PC-9 (cell line): ENCODE measurements around the gene PRRC2A. TPM values are rescaled to one million over a fixed set of nuclear protein-coding genes. Genes with fewer than 3 reads are reported as not detected.

Experiments used
- BruUV-seq: library from RNA; stranded (reverse); fragments of 400-500 nt; replicated peaks from 2 replicates; lab custom pipeline; 2021; lab: Mats Ljungman, UMichigan
- CTCF ChIA-PET: fragments of 300-600 bp; sonication (Branson Sonifier 250); formaldehyde crosslinking; loops from one replicate; lab custom pipeline; 2022; ENCODE audit warnings: antibody characterized with exemption; lab: Charles Lee
- POLR2A ChIA-PET: fragments of 300-600 bp; sonication (Branson Sonifier 250); formaldehyde crosslinking; loops from one replicate; lab custom pipeline; 2022; ENCODE audit warnings: antibody characterized with exemption; ENCODE audit not compliant: unreplicated experiment; lab: Charles Lee
- DNase-seq, 2 experiments: peaks; one replicate each; pipeline versions ENCODE4 v3.0.0 to v3.0.0-alpha.2; 2015 to 2022; ENCODE audit warnings: mixed read lengths in 1 of 2
- H2AFZ ChIP-seq: fragments of 200-600 bp; sonication (generic); 2 replicates; pipeline ENCODE4 v1.8.1; 2017; ENCODE audit warnings: antibody characterized with exemption
- H3F3A ChIP-seq: fragments of 200-600 bp; sonication (generic); 2 replicates; pipeline ENCODE4 v1.8.1; 2017; ENCODE audit warnings: antibody characterized with exemption, mild to moderate bottlenecking, low read depth; ENCODE audit not compliant: insufficient read depth
- H3K27ac ChIP-seq: fragments of 200-600 bp; sonication (generic); 2 replicates; pipeline ENCODE4 v1.6.1; 2016; ENCODE audit warnings: mixed run types
- H3K27me3 ChIP-seq: fragments of 200-600 bp; sonication (generic); 2 replicates; pipeline ENCODE4 v1.6.1; 2016; ENCODE audit warnings: low read depth, mixed run types; ENCODE audit not compliant: insufficient read depth
- H3K36me3 ChIP-seq: fragments of 200-600 bp; sonication (generic); 2 replicates; pipeline ENCODE4 v1.6.1; 2016; ENCODE audit warnings: low read depth, mixed run types
- H3K4me1 ChIP-seq: fragments of 200-600 bp; sonication (generic); replicated peaks from 2 replicates; pipeline ENCODE4 v1.6.1; 2016; ENCODE audit warnings: mixed run types; ENCODE audit not compliant: insufficient read depth
- H3K4me2 ChIP-seq: fragments of 200-600 bp; sonication (generic); 2 replicates; pipeline ENCODE4 v1.6.1; 2017; ENCODE audit warnings: mixed run types
- H3K4me3 ChIP-seq: fragments of 200-600 bp; sonication (generic); 2 replicates; pipeline ENCODE4 v1.6.1; 2016; ENCODE audit warnings: mixed run types
- H3K79me2 ChIP-seq: fragments of 200-600 bp; sonication (generic); 2 replicates; pipeline ENCODE4 v1.6.1; 2017; ENCODE audit warnings: low read depth, mixed run types
- H3K9me2 ChIP-seq: fragments of 200-600 bp; sonication (generic); 2 replicates; pipeline ENCODE4 v1.8.1; 2017; ENCODE audit warnings: mild to moderate bottlenecking; ENCODE audit not compliant: insufficient read depth
- H3K9me3 ChIP-seq: fragments of 200-600 bp; sonication (generic); 2 replicates; pipeline ENCODE4 v1.8.1; 2016; ENCODE audit warnings: low read depth; ENCODE audit not compliant: insufficient read depth
- H4K20me1 ChIP-seq: fragments of 200-600 bp; sonication (generic); 2 replicates; pipeline ENCODE4 v1.8.1; 2017; ENCODE audit not compliant: insufficient read depth
- CTCF ChIP-seq: fragments of 200-600 bp; sonication (generic); conservative IDR thresholded peaks from 2 replicates; pipeline ENCODE4 v1.6.1; 2017; ENCODE audit warnings: mixed run types, antibody characterized with exemption, mild to moderate bottlenecking, moderate library complexity
- EZH2 ChIP-seq: fragments of 200-600 bp; sonication (generic); IDR thresholded peaks from 2 replicates; pipeline ENCODE4 v1.8.0; 2017; ENCODE audit warnings: antibody characterized with exemption, low read depth
- intact Hi-C: fragments of 100-400 bp; cut with micrococcal nuclease; formaldehyde crosslinking; loops from one replicate; pipeline ENCODE4 v1.10.0; 2022; ENCODE audit not compliant: unreplicated experiment
- total RNA-seq: library from RNA; stranded (reverse); gene quantifications from 2 replicates; pipeline ENCODE4 v1.2.3, GENCODE V29; 2021

The PRRC2A gene
- total RNA-seq, 1 experiment from 2014 or later: 192 TPM

DNA sequence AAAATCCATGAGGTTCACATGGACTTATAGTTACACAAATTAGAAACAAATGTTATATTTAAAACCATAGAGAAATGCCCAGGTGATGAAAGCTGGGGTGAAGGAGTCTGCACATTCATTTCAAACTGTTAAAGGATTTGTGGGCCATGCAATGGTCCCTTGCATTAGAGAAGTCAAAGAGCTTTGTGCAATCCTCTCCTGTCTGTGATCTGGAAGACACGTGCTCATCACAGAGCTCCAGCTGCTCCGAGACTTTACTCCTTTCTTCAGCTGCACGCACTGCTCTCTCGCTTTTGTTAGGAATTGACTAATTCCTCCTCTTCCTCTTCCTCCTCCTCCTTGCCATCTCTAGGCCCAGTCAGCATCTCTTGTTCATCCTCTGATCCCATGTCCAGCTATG is 9.5 kb upstream of the PRRC2A start:
- Histone ChIP-seq H2AFZ (no peak overlapping the region), H3K9me3 (no peaks in the 10 kb centered on the region), H4K20me1 (no peaks in the 10 kb centered on the region), H3K9me2 (no peaks in the 10 kb centered on the region), H3K4me3 (no peak overlapping the region), H3K79me2 (no peaks in the 10 kb centered on the region), H3K4me2 (no peak overlapping the region), H3F3A (no peaks in the 10 kb centered on the region), H3K27me3 (no peaks in the 10 kb centered on the region), H3K27ac (no peak overlapping the region), H3K4me1 (0 out of 2 replicates have a peak, but pooled peaks cover 4% of the 10 kb centered on the region), H3K36me3 (no peaks in the 10 kb centered on the region)
- TF ChIP-seq EZH2 (no peak), CTCF (no peak)
- ChIA-PET POLR2A (no interaction called here), CTCF (interaction anchor here (0.5 to 0.7 kb wide), 2 partner anchors 12 to 80 kb away, joined by 3 read pairs; no protein-coding TSS in a partner anchor)
- intact Hi-C loops: no loop called here
- no TSS peak for BruUV-seq
- DNase-seq: no peak

DNA sequence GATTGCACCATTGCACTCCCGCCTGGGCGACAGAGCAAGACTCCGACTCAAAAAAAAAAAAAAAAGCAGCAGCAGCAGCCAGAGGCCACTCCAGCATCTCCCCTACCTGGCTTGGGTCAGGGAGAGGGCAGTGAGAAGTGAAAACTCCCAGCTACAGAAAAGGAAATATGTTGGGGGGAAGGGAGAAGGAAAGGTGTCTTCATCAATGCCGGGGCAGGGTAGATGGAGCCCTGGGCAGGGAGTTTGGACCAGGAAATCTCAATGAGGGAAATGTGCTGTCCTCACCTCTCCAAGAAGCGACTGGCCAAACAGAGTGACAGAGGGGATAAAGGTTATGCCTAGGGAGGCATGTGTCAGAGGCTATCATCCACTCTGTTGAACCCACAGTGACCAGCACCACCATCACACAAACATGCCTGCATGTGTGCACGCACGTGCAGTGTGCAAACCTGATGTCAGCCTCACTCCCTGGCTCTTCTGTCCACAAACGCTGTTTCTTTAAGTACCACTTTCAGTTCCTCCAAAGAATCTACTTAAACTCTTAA is 6.4 kb upstream of the PRRC2A start:
- no peaks in the 10 kb centered on the region for H3K79me2 ChIP-seq
- intact Hi-C loops: no loop called here
- CTCF ChIA-PET: no interaction called here
- H3K9me2 ChIP-seq: no peaks in the 10 kb centered on the region
- no peaks in the 10 kb centered on the region for H3K27me3 ChIP-seq
- H3K4me3 ChIP-seq: no peak overlapping the region
- no peaks in the 10 kb centered on the region for H3K9me3 ChIP-seq
- no TSS peak for BruUV-seq
- peaks cover under 1% of the 10 kb centered on the region; the same call in 1 of the 2 replicates for H3F3A ChIP-seq
- POLR2A ChIA-PET: no interaction called here
- H3K27ac ChIP-seq: no peak overlapping the region
- no peak overlapping the region for H2AFZ ChIP-seq
- TF ChIP-seq EZH2 (no peak), CTCF (no peak)
- no peak for DNase-seq
- no peaks in the 10 kb centered on the region for H3K36me3 ChIP-seq
- no peaks in the 10 kb centered on the region for H4K20me1 ChIP-seq
- 0 out of 2 replicates have a peak, but pooled peaks cover 4% of the 10 kb centered on the region for H3K4me1 ChIP-seq
- no peak overlapping the region for H3K4me2 ChIP-seq

GRCh38 chr6:31614684-31615578 is 5.6 kb upstream of the PRRC2A start, which contains the start of gene AIF1:
AIF1 (plus strand) TSS chr6:31615234; CDS start chr6:31615330, 96 bp downstream.
- H4K20me1 ChIP-seq: no peaks in the 10 kb centered on the region
- H3K9me2 ChIP-seq: no peaks in the 10 kb centered on the region
- intact Hi-C loops: no loop called here
- H3K27ac ChIP-seq: no peak within 1 kb of the TSS
- H3F3A ChIP-seq: peaks cover 6% of the 10 kb centered on the region; the same call in 1 of the 2 replicates
- no peak within 1 kb of the TSS for H3K4me2 ChIP-seq
- H3K36me3 ChIP-seq: no peaks in the 10 kb centered on the region
- H3K79me2 ChIP-seq: no peaks in the 10 kb centered on the region
- DNase-seq: no peak
- POLR2A ChIA-PET: interaction anchor here (0.7 kb wide), 1 partner anchor 14 kb away, joined by 3 read pairs; no protein-coding TSS in a partner anchor
- H3K27me3 ChIP-seq: no peaks in the 10 kb centered on the region
- CTCF ChIA-PET: interaction anchor here (0.7 kb wide), 1 partner anchor 900 kb away, joined by 3 read pairs; no protein-coding TSS in a partner anchor
- BruUV-seq: no TSS peak
- no peaks in the 10 kb centered on the region for H3K9me3 ChIP-seq
- TF ChIP-seq EZH2: no peak
- TF ChIP-seq CTCF: no peak
- H3K4me3 ChIP-seq: no peak within 1 kb of the TSS
- H3K4me1 ChIP-seq: peaks cover 10% of the 10 kb centered on the region; the same call in 1 of the 2 replicates
- H2AFZ ChIP-seq: no peak within 1 kb of the TSS
